ENCODE measurements around the gene HMG20A. TPM values are rescaled to one million over a fixed set of nuclear protein-coding genes. Genes with fewer than 3 reads are reported as not detected.

HMG20A gene
- total and polyA plus RNA-seq, 2 of the 13 experiments (the other 11 are each of a cell fraction or from before 2014, with no cell fraction given): 28.0 to 35.2 TPM

DNA sequence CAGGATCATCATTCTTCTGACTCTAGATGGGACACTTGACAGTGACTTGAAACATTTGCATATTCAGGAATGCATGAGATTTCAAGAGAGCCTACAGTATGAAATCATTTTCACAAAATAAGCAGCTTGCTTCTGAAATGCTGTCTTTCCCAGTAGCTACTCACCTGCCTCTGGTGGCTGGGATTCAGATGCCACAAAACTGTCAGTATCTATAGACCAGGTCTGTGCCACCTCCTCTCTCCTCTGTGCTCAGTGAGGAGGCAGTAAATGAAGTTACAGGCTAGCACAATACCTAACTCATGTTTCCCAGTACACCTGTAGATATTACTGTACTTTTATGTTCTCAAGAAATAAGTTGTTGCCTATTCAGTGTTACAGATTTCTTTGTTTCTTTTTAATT lies 64.3 kb downstream of the HMG20A start:
- intact Hi-C loops (cut with micrococcal nuclease; ENCODE audit: unreplicated experiment): no loop called here
- Histone ChIP-seq H2AFZ (ENCODE audit: low read length) (no peak overlapping the region), H3K4me3 (replicated peaks in 1 of 3; ENCODE audit: insufficient read depth in 1 of 3, low read depth in 2 of 3, low read length in 3 of 3) (no peak overlapping the region), H3K4me2 (ENCODE audit: low read depth, low read length) (no peak overlapping the region), H3K27ac (ENCODE audit: extremely low read length, insufficient read depth, low read length) (no peak overlapping the region), H3K79me2 (ENCODE audit: insufficient read depth, low read length) (no peaks in the 10 kb centered on the region), H3K36me3 (replicated peaks in 1 of 2; ENCODE audit: control insufficient read depth in 1 of 2, insufficient read depth in 2 of 2, low read length in 2 of 2) (peaks cover 17 to 43% of the 10 kb centered on the region in 2 experiments), H3K4me1 (ENCODE audit: insufficient read depth, low read length) (no peaks in the 10 kb centered on the region), H3K27me3 (ENCODE audit: control insufficient read depth in 1 of 2, insufficient read depth in 2 of 2, low read length in 2 of 2) (no peaks in the 10 kb centered on the region), H4K20me1 (ENCODE audit: insufficient read depth, low read length) (no peaks in the 10 kb centered on the region), H3K9ac (ENCODE audit: insufficient read depth, low read depth, low read length) (no peak overlapping the region), H3K9me3 (ENCODE audit: low read length) (no peaks in the 10 kb centered on the region)
- ChIA-PET POLR2A (no interaction called here), CTCF (ENCODE audit: low intra/inter-chr PET ratio, low total read pairs) (no interaction called here)
- TF ChIP-seq U2AF1 (optimal IDR thresholded peaks at IDR 0.05; ENCODE audit: low read depth, low read length): no peak
- no peak for TF ChIP-seq MBNL3 (CRISPR knock-in tag; conservative IDR thresholded peaks at IDR 0.05)
- TF ChIP-seq SP1 (IDR thresholded peaks at IDR 0.05): no peak
- no peak for TF ChIP-seq SP1 (CRISPR knock-in tag; IDR thresholded peaks at IDR 0.05)
- TF ChIP-seq, protein P1, sequence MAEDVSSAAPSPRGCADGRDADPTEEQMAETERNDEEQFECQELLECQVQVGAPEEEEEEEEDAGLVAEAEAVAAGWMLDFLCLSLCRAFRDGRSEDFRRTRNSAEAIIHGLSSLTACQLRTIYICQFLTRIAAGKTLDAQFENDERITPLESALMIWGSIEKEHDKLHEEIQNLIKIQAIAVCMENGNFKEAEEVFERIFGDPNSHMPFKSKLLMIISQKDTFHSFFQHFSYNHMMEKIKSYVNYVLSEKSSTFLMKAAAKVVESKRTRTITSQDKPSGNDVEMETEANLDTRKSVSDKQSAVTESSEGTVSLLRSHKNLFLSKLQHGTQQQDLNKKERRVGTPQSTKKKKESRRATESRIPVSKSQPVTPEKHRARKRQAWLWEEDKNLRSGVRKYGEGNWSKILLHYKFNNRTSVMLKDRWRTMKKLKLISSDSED (CRISPR knock-in tag; IDR thresholded peaks at IDR 0.05): no peak
- ATAC-seq: no peak
- no peak for FAIRE-seq
- in situ Hi-C loops (cut with HindIII; ENCODE audit: extremely low pct_ligation_motif_present, low pct_unique_long_range_greater_than_20kb): no loop called here
- no peak for DNase-seq (ENCODE audit: low spot score)
- BruUV-seq (replicated peaks): no TSS peak

GRCh38 chr15:77486542-77487468 lies 66.1 kb downstream of the HMG20A start:
- in situ Hi-C loops (cut with HindIII; ENCODE audit: extremely low pct_ligation_motif_present, low pct_unique_long_range_greater_than_20kb) (no loop called here), intact Hi-C loops (cut with micrococcal nuclease; ENCODE audit: unreplicated experiment) (no loop called here)
- ChIA-PET POLR2A (no interaction called here), CTCF (ENCODE audit: low intra/inter-chr PET ratio, low total read pairs) (no interaction called here)
- no peaks in the 10 kb centered on the region for H4K20me1 ChIP-seq (ENCODE audit: insufficient read depth, low read length)
- H3K9me3 ChIP-seq (ENCODE audit: low read length): no peaks in the 10 kb centered on the region
- no peak overlapping the region for H3K9ac ChIP-seq (ENCODE audit: insufficient read depth, low read depth, low read length)
- DNase-seq (ENCODE audit: low spot score) (no peak), FAIRE-seq (no peak), ATAC-seq (no peak)
- BruUV-seq (replicated peaks): no TSS peak
- H3K27me3 ChIP-seq (ENCODE audit: control insufficient read depth in 1 of 2, insufficient read depth in 2 of 2, low read length in 2 of 2): no peaks in the 10 kb centered on the region
- no peak for TF ChIP-seq ZSCAN31 (CRISPR knock-in tag; IDR thresholded peaks at IDR 0.05; ENCODE audit: low read depth)
- no peak overlapping the region for H3K4me2 ChIP-seq (ENCODE audit: low read depth, low read length)
- 98% methylated on average over 7 of the region's 7 CpGs for WGBS (ENCODE audit: low lambda C conversion rate)
- H3K27ac ChIP-seq (ENCODE audit: extremely low read length, insufficient read depth, low read length): no peak overlapping the region
- H3K4me3 ChIP-seq (replicated peaks in 1 of 3; ENCODE audit: insufficient read depth in 1 of 3, low read depth in 2 of 3, low read length in 3 of 3): no peak overlapping the region
- no peaks in the 10 kb centered on the region for H3K4me1 ChIP-seq (ENCODE audit: insufficient read depth, low read length)
- H3K79me2 ChIP-seq (ENCODE audit: insufficient read depth, low read length): no peaks in the 10 kb centered on the region
- no peak overlapping the region for H2AFZ ChIP-seq (ENCODE audit: low read length)
- H3K36me3 ChIP-seq (replicated peaks in 1 of 2; ENCODE audit: control insufficient read depth in 1 of 2, insufficient read depth in 2 of 2, low read length in 2 of 2): peaks cover 17 to 30% of the 10 kb centered on the region in 2 experiments

Data from HepG2 (cell line).